GM19438 (cell line): Measurements from ENCODE around the gene PRDM16.

Experiments
- ATAC-seq: cut with Tn5 transposase; IDR thresholded peaks from one replicate; pipeline ENCODE4 v1.9.1; 2021; ENCODE audit warnings: low read depth; ENCODE audit not compliant: unreplicated experiment

Gene PRDM16

DNA sequence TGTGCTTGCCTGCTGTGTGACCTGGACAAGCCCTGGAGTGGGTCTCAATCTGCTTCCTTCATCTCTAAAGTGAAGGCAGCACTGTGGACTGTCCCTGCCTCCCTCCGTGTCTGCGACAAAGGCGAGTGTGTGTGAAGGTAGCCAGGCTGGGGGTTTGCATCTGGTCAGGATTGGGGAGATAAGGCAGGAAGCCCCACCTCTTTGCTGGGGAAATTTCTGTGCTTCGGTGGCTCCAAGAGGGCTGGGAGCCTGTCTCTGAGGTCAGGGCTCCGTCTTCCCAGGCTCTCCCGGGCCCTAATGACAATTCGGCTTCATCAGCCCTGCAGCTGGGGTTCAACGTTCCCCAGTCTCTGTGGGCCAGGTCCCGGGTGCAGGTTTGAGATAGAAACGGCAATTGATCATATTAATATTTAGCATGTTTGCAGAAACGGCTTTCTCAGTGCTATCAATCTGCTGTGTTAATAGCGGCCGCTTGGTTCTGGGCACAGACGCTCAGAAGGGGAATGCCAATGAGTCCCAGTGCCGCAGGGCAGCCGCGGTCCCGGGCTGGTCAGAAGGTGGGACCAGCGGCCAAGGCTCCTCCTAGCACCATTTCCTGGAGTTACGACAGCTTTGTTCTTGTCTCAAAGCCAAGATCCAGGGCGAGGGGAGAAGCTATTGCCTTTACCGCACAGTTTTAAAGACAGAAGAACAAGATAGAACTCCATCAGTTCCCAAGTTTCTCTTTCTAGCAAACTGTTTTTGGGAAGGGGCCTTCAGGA lies 105.7 kb downstream of the PRDM16 start:
- ATAC-seq: no peak

GRCh38 chr1:3175486-3175885 lies 106.5 kb downstream of the PRDM16 start:
- no peak for ATAC-seq

DNA sequence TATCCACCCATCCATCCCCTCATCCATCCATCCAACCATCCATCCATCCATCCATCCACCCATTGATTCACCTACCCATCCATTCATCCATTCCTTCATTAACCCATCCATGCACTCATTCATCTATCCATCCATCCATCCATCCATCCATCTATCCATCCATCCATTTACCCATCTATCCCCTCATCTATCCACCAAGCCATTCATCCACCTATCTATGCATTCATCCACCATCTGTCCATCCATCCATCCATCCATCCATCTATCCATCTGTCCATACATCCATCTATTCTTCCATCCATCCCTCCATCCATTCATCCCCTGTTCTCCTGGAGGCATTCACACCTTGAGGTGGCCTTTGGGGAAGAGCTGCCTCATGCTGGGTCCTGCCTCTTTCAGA lies 107.0 kb downstream of the PRDM16 start:
- ATAC-seq: no peak

GRCh38 chr1:3176820-3177219 lies 107.8 kb downstream of the PRDM16 start:
- ATAC-seq: no peak

DNA sequence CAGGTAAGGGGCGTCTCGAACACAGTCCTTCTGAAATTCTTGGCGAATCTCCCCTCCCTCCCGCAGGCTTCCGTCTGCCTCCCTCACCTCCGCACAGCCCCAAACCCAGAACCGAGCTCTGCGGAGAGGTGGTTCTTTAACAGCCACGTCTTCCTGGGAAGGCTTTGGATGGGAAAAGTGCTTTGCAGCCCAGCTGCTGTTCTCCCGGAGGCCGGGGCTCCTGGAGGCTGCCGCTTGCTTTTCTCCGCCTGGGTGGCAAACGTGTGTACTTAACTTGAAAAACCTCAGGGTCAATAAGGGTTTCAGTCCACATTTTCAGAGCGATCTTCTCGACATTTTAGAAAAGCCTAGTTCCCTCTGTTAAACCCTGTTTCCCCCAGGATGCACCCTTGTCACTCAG lies 109.3 kb downstream of the PRDM16 start:
- no peak for ATAC-seq

DNA sequence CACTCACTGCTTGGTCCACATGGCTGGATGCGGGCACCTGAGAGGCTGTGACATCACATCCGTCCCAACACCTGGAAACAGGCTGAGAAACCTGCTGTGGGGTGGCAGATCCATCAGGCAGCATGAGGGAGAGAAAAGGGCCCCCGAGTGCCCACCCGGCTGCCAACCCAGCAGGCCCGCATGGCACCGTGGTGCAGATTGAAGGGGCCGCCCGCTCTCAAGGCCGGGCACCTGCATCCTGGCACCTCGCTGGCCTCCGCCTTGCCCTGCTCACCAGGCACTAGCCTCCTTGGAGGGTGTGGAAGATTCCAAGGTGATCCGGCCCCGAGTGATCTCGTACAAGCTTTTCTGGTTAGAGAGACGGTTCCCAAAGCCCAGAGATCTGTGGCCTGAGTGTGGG lies 110.5 kb downstream of the PRDM16 start:
- no peak for ATAC-seq

DNA sequence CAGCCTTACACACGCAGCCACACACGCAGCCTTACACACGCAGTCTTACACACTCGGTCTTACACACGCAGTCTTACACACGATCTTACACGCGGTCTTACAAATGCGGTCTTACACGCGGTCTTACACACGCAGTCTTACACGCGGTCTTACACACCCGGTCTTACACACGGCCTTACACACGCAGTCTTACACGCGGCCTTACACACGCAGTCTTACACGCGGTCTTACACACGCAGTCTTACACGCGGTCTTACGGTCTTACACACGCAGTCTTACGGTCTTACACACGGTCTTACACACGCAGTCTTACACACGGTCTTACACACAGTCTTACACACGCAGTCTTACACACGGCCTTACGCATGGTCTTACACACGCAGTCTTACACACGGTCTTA lies 111.9 kb downstream of the PRDM16 start:
- ATAC-seq: no peak

- no peak for ATAC-seq
Observed at GRCh38 chr1:3181956-3182355, 113.0 kb downstream of the PRDM16 start.

DNA sequence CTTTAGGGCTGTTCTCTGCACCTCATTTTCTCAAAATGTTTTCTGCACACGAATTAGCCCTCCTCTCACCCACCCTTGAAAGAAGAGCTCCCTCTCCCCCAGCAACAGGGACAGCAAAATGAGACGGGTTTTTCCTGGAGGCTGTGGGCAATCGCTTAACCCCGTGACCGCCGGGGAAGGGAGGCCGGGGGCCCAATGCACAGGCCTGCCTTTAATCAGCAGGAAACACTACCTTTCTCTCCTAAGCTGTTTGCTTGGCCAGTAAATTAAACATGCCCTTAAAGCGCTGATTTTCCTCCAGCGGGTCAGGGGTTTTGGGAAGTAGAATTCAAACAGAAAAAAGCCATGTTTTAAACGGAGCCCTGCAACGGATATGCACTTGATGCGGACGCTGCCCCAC lies 114.4 kb downstream of the PRDM16 start:
- no peak for ATAC-seq

GRCh38 chr1:3183813-3184212 lies 114.8 kb downstream of the PRDM16 start:
- no peak for ATAC-seq

GRCh38 chr1:3184666-3185065 lies 115.7 kb downstream of the PRDM16 start:
- ATAC-seq: no peak

DNA sequence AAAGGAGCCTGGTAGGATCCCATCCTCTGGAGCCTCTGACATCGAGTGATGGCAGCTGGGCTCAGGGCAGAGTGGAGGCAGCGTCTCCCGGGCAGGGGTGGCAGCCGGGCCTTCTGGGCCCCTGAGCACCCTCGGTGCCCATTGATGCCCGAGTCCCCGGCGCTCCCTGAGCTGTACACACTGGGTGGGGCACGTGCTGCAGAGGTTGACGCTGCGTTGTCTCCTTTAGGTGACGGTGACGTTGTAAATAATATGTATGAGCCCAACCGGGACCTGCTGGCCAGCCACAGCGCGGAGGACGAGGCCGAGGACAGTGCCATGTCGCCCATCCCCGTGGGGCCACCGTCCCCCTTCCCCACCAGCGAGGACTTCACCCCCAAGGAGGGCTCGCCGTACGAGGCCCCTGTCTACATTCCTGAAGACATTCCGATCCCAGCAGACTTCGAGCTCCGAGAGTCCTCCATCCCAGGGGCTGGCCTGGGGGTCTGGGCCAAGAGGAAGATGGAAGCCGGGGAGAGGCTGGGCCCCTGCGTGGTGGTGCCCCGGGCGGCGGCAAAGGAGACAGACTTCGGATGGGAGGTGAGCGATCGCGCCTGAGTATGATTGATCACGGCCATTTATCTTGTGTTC lies 117.0 kb downstream of the PRDM16 start:
- no peak for ATAC-seq

DNA sequence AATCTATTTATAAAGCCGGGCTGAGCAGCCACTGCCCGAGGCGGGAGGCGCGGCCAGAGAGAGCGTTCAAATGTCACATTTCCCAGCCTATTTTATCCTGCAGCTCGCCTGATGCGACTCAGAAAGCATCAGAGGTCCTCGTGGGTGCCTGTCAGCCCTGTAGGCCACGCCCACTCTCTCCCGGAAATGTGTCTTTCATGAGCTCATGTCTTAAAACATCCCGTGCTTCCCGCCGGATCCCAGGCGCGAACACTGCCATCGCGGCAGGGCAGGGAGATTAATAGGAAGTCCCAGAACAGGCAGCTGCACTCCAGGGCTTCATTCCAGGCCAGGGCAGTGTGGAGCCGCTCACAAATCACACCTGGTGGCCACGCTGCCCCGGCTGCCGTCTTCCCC lies 117.5 kb downstream of the PRDM16 start:
- no peak for ATAC-seq

DNA sequence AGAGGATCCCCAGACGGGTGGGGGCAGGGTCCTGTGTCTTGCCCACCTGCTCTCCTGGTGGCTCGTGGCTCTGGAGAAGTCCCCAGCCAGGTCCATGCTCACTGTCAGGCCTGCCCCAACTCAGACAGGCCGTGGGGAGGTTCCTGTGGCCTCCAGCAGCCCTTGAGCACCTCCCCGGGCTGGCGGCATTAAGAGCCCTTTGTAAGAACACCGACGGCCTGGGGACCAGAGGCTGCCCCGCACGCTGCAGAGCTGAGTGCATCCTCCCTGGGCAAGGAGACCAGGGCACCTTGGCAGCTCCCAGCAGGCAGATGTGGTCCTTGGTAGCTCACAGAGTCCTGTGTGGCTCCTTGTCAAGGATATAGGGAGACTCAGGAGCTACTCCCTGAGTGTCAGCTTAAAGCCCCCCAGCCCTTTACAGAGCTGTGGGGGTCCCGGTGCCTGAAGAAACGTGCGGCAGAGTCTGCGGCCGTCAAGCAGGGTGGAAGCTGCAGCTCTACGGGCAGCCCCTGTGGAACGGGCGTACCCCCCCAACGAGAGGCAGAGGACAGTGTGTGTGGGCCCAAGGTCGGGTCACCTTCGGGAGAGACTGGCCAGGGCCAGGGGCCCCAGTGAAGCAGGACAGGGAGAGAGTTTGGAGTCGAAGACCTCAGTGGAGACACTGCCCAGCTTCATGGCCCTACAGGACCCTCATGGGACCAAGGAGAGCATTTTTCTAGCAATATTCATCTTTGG lies 118.6 kb downstream of the PRDM16 start:
- no peak for ATAC-seq

DNA sequence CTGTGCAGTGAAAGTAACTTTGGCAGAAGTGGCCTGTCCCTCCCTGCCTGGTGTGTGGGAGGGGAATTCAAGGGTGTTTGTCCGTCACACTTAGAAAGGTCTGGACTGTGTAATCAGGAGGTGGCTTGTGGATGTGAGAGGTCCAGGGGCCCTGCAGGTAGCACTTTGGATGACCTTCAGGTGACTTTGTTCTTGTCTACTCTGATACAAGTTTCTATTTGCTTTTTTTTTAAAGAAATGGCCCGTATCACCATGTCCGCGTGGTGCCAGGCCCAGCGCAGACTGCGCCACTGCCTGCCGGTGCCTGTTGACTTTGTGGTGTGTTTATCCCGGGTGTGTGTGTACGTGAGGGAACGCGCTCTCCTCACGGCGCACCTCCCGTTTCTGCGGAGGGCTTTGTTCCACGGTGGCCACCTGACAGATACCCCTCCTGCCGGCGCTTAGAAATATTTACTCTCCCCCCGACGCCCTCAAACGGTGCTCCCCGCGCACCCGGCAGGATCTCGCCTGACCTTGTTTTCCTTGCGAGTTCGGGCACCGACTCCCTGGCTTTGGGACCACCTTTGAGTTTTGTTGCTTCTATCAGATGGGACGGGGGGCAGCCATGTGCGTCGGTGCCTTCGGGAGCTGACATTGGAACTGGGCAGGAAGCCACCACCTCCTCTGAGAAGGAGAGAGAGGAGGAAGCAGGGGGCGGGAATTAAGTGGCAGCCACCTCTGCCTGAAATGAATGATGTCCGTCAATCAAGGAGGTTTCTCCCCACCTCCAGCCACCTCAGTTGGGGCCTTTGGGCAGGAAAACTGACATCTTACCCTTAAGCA lies 119.4 kb downstream of the PRDM16 start:
- no peak for ATAC-seq

DNA sequence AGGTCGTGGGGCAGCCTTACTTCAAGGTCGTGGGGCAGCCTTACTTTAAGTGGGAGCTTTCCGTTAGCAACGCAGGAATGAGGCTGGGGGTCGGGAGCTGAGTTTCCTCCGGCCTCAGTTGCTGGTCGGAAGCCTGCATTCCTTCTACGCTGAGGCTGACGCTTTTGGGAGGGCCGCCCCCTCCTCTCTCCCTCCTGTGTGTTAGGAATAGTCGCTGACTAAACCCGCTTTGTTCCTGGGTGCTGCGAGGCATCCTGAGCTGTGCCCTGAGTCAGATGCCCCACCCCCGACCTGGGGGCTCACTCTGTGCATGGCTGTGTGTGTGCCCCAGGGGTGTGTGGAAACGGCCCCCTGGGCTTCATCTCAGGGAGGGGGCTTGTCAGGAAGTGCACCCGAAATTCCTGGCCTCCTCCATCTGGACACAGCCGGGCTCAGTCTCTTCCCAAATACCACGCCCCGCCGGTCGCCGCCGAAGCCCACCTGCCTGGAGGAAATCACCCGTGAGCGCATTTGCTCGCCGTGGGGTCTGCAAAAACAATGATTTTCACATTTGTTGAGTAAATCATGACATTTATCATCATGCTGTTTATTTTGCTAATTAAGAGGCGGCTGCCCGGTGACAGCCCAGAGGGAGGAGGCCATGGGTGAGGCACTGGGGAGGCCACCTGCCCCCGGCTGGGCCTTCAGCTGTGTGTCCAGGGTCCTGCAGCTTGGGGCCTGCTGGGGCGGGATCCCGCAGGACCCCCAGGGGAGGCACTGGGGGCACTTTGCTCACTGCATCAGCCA lies 121.4 kb downstream of the PRDM16 start:
- ATAC-seq: no peak

DNA sequence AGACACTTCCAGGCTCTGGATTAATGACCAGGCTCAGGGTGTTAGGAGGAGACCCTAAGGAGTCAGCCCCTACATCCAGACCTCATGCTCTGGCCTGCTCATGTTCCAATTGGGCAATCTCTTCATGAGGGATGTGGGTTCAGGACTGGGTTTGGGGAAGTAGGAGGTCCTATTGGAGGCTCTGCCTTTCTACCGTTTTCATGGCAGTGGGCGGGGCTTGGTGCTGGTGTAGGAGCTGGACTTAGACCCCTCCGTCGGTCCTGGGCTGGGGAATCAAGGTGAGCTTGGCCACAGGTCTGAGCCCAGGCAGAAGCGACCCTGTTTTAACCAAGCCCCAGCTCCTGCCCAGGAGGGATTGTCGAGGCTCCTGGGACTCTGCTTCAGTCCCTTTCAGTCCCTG lies 123.4 kb downstream of the PRDM16 start:
- no peak for ATAC-seq

- ATAC-seq: no peak
Observed at GRCh38 chr1:3192825-3193224, 123.8 kb downstream of the PRDM16 start.

DNA sequence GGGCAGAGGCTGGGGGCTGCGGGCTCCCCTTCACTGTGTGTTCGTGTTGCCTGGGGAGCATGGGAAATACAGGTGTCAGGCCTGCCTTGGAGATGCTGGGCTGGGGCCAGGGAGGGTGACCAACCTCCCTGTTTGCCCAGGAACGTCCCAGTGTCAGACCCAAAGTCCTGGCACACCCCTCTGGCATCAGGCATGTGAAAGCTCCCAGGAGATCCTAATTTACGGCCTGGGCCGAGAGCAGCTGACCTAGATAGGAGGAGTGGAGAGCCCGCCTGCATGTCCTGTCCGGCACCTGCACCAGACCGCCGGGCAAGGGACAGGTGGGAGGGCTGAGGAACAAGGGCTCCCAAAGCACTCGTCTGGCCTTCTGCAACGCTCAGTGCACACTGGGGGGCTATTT lies 124.8 kb downstream of the PRDM16 start:
- no peak for ATAC-seq
